HEK293T (cell line): Measurements from ENCODE around the gene CTNNBL1.

Experiments
- CTCF ChIA-PET: fragments of 350-600 bp; formaldehyde crosslinking; extraction: SDS; loops from one replicate; lab custom pipeline; 2021; ENCODE audit warnings: antibody characterized with exemption, inconsistent platforms; lab: Yijun Ruan, JAX
- POLR2A ChIA-PET: fragments of 350-600 bp; formaldehyde crosslinking; extraction: SDS; loops from one replicate; lab custom pipeline; 2020; ENCODE audit warnings: antibody characterized with exemption, inconsistent platforms; lab: Yijun Ruan, JAX
- DNase-seq: peaks from one replicate; pipeline ENCODE4 v3.0.0; 2012; ENCODE audit warnings: mixed read lengths; ENCODE audit errors: extremely low spot score
- ARNT ChIP-seq: fragments of 450-650 bp; IDR thresholded peaks from 2 replicates; pipeline ENCODE4 v1.6.1; 2017; ENCODE audit warnings: mild to moderate bottlenecking
- BHLHE40 ChIP-seq: fragments of 450-650 bp; IDR thresholded peaks from 2 replicates; pipeline ENCODE4 v1.6.1; 2016; ENCODE audit warnings: mild to moderate bottlenecking, moderate library complexity, borderline replicate concordance
- CTBP1 ChIP-seq: fragments of 450-650 bp; IDR thresholded peaks from 2 replicates; pipeline ENCODE4 v1.6.1; 2016; ENCODE audit warnings: borderline replicate concordance
- ELF4 ChIP-seq: fragments of 450-650 bp; IDR thresholded peaks from 2 replicates; pipeline ENCODE4 v1.6.1; 2017; ENCODE audit warnings: antibody characterized with exemption
- FOXA1 ChIP-seq: fragments of 450-650 bp; IDR thresholded peaks from 2 replicates; pipeline ENCODE4 v1.6.1; 2016; ENCODE audit warnings: mild to moderate bottlenecking
- FOXK2 ChIP-seq: fragments of 450-650 bp; IDR thresholded peaks from 2 replicates; pipeline ENCODE4 v1.6.1; 2016; ENCODE audit warnings: mild to moderate bottlenecking
- FOXM1 ChIP-seq: fragments of 450-650 bp; IDR thresholded peaks from 2 replicates; pipeline ENCODE4 v1.6.1; 2017; ENCODE audit warnings: mild to moderate bottlenecking, borderline replicate concordance
- HDGF ChIP-seq: fragments of 450-650 bp; IDR thresholded peaks from 2 replicates; pipeline ENCODE4 v1.6.1; 2017; ENCODE audit warnings: antibody characterized with exemption, borderline replicate concordance
- L3MBTL2 ChIP-seq: fragments of 450-650 bp; conservative IDR thresholded peaks from 2 replicates; pipeline ENCODE4 v1.6.1; 2016; ENCODE audit warnings: mild to moderate bottlenecking
- LEF1 ChIP-seq: fragments of 450-650 bp; IDR thresholded peaks from 2 replicates; pipeline ENCODE4 v1.6.1; 2017; ENCODE audit warnings: mild to moderate bottlenecking, borderline replicate concordance
- NFRKB ChIP-seq: fragments of 450-650 bp; IDR thresholded peaks from 2 replicates; pipeline ENCODE4 v1.6.1; 2016; ENCODE audit warnings: mild to moderate bottlenecking, moderate library complexity
- SP1 ChIP-seq: fragments of 450-650 bp; IDR thresholded peaks from 2 replicates; pipeline ENCODE4 v1.6.1; 2017
- SUZ12 ChIP-seq: fragments of 450-650 bp; IDR thresholded peaks from 2 replicates; pipeline ENCODE4 v1.6.1; 2016; ENCODE audit warnings: mild to moderate bottlenecking
- TARDBP ChIP-seq: fragments of 450-650 bp; IDR thresholded peaks from 2 replicates; pipeline ENCODE4 v1.6.1; 2016
- ZNF384 ChIP-seq: fragments of 450-650 bp; IDR thresholded peaks from 2 replicates; pipeline ENCODE4 v1.6.1; 2016
- TF ChIP-seq, protein P1 (sequence below): fragments of 450-650 bp; IDR thresholded peaks from 2 replicates; pipeline ENCODE4 v1.6.1; 2016

Gene CTNNBL1

DNA sequence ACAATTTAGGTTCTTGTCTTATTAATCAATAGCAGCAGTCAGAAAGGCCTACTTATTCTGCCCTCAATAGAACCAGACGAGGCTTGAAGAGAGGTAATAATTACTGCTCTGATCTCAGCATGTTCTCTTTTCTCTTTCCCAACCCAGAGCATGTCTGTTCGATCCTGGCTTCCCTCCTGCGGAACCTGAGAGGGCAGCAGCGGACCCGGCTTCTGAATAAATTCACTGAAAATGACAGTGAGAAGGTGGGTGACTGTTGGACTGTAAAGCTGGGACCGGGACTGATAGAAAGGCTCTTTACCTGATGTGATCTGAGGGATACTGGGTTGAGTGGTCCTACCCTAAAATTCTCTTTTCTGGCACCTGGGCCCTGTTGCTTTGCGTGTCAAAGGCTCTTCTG, 146.1 kb downstream of the CTNNBL1 start:
- TF ChIP-seq BHLHE40 (no peak), CTBP1 (no peak), ELF4 (no peak), SUZ12 (no peak), ARNT (no peak), LEF1 (no peak), FOXK2 (no peak), SP1 (no peak), ZNF384 (no peak), NFRKB (no peak), HDGF (no peak)
- ChIA-PET POLR2A (no interaction called here), CTCF (no interaction called here)
- no peak for DNase-seq

DNA sequence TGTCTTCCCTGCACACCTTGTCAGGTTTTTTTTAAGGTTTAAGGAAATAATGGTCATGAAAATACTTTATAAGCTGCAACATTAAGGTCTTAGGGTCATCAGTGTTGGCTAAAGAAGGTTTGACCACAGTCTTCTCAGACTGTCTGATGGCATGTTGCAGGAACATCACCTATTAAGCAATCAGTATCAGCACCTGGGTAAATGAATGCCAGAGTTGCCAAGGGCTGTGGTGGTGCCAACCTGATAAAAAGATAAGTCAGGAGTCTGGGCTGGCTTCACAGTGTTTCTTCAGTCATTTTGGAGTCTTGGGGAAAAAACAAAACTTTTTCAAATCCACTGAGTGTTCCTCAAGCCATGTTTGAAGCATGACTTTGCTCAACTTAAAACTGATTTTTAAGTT, 147.6 kb downstream of the CTNNBL1 start:
- TF ChIP-seq SUZ12 (no peak), L3MBTL2 (no peak), ARNT (no peak), ZNF384 (no peak), SP1 (no peak), CTBP1 (no peak), NFRKB (no peak)
- TF ChIP-seq, protein P1, sequence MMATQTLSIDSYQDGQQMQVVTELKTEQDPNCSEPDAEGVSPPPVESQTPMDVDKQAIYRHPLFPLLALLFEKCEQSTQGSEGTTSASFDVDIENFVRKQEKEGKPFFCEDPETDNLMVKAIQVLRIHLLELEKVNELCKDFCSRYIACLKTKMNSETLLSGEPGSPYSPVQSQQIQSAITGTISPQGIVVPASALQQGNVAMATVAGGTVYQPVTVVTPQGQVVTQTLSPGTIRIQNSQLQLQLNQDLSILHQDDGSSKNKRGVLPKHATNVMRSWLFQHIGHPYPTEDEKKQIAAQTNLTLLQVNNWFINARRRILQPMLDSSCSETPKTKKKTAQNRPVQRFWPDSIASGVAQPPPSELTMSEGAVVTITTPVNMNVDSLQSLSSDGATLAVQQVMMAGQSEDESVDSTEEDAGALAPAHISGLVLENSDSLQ: no peak
- POLR2A ChIA-PET: no interaction called here
- no peak for DNase-seq
- CTCF ChIA-PET: no interaction called here

- ChIA-PET POLR2A (no interaction called here), CTCF (interaction anchor here (0.6 to 1.1 kb wide), 2 partner anchors 225 to 276 kb away, joined by 3 to 5 read pairs; no protein-coding TSS in a partner anchor)
- DNase-seq: no peak
- no peak for TF ChIP-seq NFRKB
- no peak for TF ChIP-seq FOXM1
- no peak for TF ChIP-seq BHLHE40
- TF ChIP-seq FOXA1: no peak
- TF ChIP-seq SUZ12: no peak
- TF ChIP-seq, protein P1: no peak
- TF ChIP-seq CTBP1: no peak
- TF ChIP-seq SP1: no peak
- no peak for TF ChIP-seq ZNF384
- TF ChIP-seq TARDBP: no peak
- TF ChIP-seq LEF1: no peak
- no peak for TF ChIP-seq FOXK2
- no peak for TF ChIP-seq ELF4
- TF ChIP-seq L3MBTL2: no peak
- no peak for TF ChIP-seq ARNT
- TF ChIP-seq HDGF: no peak
Measured at GRCh38 chr20:37841971-37842370, 148.1 kb downstream of the CTNNBL1 start.

DNA sequence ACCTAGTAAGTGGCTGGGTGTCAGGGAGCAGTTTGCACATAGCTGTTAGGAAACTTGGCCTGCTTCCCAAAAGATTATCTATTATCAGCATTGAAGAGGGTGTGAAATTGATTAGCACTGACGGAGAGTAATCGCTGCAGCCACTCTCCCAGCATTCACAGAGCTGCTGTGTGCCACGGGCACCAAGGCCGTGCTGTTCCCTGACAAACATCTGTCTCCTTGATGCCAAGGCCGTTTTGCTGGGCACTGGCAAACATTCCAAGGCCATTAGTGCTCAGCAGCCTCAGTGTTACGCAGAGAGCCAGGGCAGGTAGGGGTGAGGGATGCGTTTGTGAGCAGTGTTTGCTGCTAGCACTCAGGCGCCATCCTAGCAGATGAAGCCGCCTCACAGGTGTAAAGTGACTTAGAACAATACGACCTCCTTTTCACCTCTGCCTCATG, 151.4 kb downstream of the CTNNBL1 start:
- ChIA-PET POLR2A (no interaction called here), CTCF (no interaction called here)
- no peak for DNase-seq
- TF ChIP-seq ARNT (no peak), TARDBP (no peak), HDGF (no peak), FOXA1 (no peak), SP1 (no peak), BHLHE40 (no peak)

DNA sequence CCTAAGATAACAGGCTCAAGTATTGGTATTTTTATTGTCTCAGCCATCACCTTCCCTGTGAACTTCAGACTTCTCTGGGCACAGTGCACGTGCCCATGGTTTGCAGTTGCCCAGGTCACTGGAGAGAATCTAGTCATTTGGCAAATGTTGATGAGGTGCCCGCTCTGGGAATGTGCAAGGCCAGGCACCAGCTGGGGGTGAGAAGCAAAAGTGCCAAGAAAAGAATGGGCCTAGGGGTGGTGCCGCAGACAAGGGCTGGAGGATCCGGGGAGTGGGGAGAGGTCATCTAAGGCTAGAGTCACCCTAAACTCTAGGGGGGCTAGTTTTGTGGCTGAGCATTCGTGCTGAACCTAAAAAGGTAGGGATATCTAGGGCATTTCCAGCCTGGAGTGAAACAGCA, 152.0 kb downstream of the CTNNBL1 start:
- DNase-seq: no peak
- ChIA-PET POLR2A (no interaction called here), CTCF (no interaction called here)
- no peak for TF ChIP-seq ZNF384
- TF ChIP-seq LEF1: no peak
- no peak for TF ChIP-seq L3MBTL2
- TF ChIP-seq FOXM1: no peak
- TF ChIP-seq ELF4: no peak
- TF ChIP-seq NFRKB: no peak
- no peak for TF ChIP-seq ARNT
- TF ChIP-seq, protein P1: no peak
- TF ChIP-seq TARDBP: no peak

DNA sequence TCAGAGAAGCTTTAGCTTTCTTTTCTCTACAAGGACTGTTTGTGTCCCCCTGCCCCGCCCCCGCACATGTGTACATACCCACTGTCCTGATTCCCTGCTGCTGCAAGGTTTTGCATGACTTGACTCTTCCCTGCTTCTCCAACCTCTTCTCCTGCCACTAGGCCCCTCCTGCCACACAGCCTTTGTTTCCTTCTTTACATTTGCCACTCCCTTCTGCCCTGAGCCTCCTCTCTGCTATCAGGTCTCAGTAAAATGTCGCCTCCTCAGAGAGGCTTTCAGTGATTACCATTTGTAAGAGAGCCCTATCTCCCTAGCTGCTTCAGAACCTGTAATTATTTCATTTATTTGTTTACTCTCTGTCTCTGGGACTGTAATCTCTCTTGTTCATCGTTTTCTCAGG, 152.7 kb downstream of the CTNNBL1 start:
- no peak for DNase-seq
- POLR2A ChIA-PET: no interaction called here
- CTCF ChIA-PET: no interaction called here
- TF ChIP-seq ZNF384 (no peak), SP1 (no peak), FOXM1 (no peak), SUZ12 (no peak), ARNT (no peak), NFRKB (no peak), FOXK2 (no peak), HDGF (no peak), L3MBTL2 (no peak), TARDBP (no peak), CTBP1 (no peak), FOXA1 (no peak), LEF1 (no peak), ELF4 (no peak), BHLHE40 (no peak)
- TF ChIP-seq, protein P1: no peak
